Measurements from ENCODE around the gene CDK18. TPM values are rescaled to one million over a fixed set of nuclear protein-coding genes. Genes with fewer than 3 reads are reported as not detected.
A peak's percentile ranks its signal among the peaks of the same experiment; 100 is the strongest.

Gene CDK18
- total and polyA plus RNA-seq, 9 of the 15 experiments (the other 6 are each of a cell fraction or from before 2014, with no cell fraction given) = 0.05 to 0.69 (median 0.17) TPM; not detected in 2

DNA sequence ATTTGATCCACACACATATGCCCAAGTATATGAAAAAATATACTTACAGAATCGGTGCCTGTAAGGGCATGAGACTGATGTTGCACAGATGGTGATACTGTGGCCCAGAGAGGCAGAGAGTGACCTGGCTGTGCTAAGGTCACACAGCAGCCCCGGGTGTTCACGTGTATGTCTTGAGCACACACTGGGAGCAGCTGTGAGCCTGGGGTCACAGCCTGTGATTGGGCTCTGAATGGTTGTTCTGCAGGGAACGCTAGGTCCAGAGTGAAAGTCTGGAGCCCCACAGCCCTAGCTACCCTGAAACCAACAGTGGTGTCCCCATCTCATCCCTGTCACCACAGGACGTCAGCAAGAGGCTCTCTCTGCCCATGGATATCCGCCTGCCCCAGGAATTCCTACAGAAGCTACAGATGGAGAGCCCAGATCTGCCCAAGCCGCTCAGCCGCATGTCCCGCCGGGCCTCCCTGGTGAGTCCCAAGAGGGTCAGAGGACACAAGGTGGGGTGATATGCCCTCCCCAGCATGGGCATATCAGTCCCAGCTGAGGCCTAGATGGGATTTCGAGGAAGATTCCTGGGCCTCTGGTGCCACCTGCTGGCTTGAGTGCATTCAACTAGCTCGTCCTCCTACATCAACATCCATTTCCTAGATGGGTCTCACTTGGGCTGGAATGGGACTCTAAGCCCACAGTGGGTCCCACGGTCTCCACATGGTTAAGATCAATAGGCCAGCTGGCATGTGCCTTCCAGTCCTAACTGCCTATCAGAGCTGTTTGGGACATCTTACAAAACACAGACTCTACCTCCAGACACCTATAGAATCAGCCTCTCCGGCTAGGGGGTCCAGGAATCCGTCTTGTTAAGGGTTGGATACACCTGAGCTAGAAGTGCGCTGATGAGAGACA, 19.7 kb downstream of the CDK18 start (continued):
- TF ChIP-seq, protein P1, sequence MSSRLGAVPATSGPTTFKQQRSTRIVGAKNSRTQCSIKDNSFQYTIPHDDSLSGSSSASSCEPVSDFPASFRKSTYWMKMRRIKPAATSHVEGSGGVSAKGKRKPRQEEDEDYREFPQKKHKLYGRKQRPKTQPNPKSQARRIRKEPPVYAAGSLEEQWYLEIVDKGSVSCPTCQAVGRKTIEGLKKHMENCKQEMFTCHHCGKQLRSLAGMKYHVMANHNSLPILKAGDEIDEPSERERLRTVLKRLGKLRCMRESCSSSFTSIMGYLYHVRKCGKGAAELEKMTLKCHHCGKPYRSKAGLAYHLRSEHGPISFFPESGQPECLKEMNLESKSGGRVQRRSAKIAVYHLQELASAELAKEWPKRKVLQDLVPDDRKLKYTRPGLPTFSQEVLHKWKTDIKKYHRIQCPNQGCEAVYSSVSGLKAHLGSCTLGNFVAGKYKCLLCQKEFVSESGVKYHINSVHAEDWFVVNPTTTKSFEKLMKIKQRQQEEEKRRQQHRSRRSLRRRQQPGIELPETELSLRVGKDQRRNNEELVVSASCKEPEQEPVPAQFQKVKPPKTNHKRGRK (tag; IDR thresholded peaks at IDR 0.05) = no peak
- TF ChIP-seq ZC3H4 (CRISPR knock-in tag; IDR thresholded peaks at IDR 0.05; ENCODE audit: borderline replicate concordance) (no peak), HDAC8 (tag; IDR thresholded peaks at IDR 0.05) (peak; percentile 53; the same call in 1 of the 2 replicates), HDAC6 (IDR thresholded peaks at IDR 0.05; ENCODE audit: low read depth, low read length) (no peak), CTBP1 (IDR thresholded peaks at IDR 0.05; ENCODE audit: borderline replicate concordance) (peak; percentile 47; the same call in 1 of the 2 replicates), GABPB1 (CRISPR knock-in tag; IDR thresholded peaks at IDR 0.05) (0 out of 2 replicates have a peak, but pooled peaks have one; percentile 31), CSDE1 (IDR thresholded peaks at IDR 0.05) (no peak), SMC3 (conservative IDR thresholded peaks at IDR 0.05; ENCODE audit: insufficient read depth, low read depth, low read length) (peak; percentile 94)
- TF ChIP-seq, protein P2, sequence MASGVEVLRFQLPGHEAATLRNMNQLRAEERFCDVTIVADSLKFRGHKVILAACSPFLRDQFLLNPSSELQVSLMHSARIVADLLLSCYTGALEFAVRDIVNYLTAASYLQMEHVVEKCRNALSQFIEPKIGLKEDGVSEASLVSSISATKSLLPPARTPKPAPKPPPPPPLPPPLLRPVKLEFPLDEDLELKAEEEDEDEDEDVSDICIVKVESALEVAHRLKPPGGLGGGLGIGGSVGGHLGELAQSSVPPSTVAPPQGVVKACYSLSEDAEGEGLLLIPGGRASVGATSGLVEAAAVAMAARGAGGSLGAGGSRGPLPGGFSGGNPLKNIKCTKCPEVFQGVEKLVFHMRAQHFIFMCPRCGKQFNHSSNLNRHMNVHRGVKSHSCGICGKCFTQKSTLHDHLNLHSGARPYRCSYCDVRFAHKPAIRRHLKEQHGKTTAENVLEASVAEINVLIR (CRISPR knock-in tag; IDR thresholded peaks at IDR 0.05) = no peak
- TF ChIP-seq, protein P3, sequence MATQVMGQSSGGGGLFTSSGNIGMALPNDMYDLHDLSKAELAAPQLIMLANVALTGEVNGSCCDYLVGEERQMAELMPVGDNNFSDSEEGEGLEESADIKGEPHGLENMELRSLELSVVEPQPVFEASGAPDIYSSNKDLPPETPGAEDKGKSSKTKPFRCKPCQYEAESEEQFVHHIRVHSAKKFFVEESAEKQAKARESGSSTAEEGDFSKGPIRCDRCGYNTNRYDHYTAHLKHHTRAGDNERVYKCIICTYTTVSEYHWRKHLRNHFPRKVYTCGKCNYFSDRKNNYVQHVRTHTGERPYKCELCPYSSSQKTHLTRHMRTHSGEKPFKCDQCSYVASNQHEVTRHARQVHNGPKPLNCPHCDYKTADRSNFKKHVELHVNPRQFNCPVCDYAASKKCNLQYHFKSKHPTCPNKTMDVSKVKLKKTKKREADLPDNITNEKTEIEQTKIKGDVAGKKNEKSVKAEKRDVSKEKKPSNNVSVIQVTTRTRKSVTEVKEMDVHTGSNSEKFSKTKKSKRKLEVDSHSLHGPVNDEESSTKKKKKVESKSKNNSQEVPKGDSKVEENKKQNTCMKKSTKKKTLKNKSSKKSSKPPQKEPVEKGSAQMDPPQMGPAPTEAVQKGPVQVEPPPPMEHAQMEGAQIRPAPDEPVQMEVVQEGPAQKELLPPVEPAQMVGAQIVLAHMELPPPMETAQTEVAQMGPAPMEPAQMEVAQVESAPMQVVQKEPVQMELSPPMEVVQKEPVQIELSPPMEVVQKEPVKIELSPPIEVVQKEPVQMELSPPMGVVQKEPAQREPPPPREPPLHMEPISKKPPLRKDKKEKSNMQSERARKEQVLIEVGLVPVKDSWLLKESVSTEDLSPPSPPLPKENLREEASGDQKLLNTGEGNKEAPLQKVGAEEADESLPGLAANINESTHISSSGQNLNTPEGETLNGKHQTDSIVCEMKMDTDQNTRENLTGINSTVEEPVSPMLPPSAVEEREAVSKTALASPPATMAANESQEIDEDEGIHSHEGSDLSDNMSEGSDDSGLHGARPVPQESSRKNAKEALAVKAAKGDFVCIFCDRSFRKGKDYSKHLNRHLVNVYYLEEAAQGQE (IDR thresholded peaks at IDR 0.05; ENCODE audit: borderline replicate concordance) = peak; percentile 86
- TF ChIP-seq, protein P3 (CRISPR knock-in tag; IDR thresholded peaks at IDR 0.05; ENCODE audit: low read depth) = no peak
- TF ChIP-seq, protein P4, sequence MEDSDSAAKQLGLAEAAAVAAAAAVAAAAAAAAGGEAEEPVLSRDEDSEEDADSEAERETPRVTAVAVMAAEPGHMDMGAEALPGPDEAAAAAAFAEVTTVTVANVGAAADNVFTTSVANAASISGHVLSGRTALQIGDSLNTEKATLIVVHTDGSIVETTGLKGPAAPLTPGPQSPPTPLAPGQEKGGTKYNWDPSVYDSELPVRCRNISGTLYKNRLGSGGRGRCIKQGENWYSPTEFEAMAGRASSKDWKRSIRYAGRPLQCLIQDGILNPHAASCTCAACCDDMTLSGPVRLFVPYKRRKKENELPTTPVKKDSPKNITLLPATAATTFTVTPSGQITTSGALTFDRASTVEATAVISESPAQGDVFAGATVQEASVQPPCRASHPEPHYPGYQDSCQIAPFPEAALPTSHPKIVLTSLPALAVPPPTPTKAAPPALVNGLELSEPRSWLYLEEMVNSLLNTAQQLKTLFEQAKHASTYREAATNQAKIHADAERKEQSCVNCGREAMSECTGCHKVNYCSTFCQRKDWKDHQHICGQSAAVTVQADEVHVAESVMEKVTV (CRISPR knock-in tag; IDR thresholded peaks at IDR 0.05) = peak; percentile 91
